Measurements from ENCODE around the gene SLX4IP. TPM values are rescaled to one million over a fixed set of nuclear protein-coding genes. Genes with fewer than 3 reads are reported as not detected.

SLX4IP gene
- total and polyA plus RNA-seq, 2 of the 13 experiments (the other 11 are each of a cell fraction or from before 2014, with no cell fraction given) = 3.6 to 7.3 TPM

DNA sequence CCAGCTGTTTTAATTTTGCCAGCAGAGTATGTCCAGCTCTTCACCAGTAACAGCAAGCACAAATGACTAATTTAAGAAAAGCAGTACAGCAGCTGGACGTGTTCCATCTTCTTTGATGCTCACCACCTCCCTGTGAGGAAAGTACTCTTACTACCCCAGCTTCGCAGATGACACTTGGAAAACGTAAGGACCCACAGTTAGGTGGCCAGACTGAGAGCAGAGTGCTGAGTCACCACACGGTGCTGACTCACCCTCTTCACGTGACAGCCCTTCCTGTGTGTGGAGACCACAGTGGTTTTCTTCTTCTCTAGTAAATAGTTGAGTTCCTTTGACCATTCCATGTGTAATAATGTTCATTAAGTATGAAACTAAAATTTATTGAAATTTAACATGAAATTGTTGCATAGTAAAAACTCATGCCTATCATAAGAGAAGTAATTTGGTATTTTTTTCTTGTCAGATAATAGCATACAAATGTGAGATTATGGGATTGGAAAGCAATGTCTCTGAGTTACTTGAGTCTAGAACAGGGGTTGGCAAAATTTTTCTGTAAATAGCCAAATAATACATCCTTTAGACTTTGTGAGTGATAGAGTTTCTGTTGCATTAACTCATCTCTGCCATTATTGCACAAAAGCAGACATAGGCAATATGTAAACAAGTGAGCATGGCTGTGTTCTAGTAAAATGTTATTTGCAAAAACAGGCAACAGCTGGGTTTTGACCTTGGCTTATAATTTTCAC lies 76.6 kb downstream of the SLX4IP start (continued):
- TF ChIP-seq ZNF589 (CRISPR knock-in tag; conservative IDR thresholded peaks at IDR 0.05) = peak; percentile 84; the same call in 1 of the 2 replicates
- no peak; the same call in 1 of the 2 replicates for TF ChIP-seq NFIC (IDR thresholded peaks at IDR 0.05; ENCODE audit: low read length)
- peak; percentile 74; the same call in 1 of the 2 replicates for TF ChIP-seq YEATS2 (CRISPR knock-in tag; IDR thresholded peaks at IDR 0.05; ENCODE audit: borderline replicate concordance)
- TF ChIP-seq, protein P1, sequence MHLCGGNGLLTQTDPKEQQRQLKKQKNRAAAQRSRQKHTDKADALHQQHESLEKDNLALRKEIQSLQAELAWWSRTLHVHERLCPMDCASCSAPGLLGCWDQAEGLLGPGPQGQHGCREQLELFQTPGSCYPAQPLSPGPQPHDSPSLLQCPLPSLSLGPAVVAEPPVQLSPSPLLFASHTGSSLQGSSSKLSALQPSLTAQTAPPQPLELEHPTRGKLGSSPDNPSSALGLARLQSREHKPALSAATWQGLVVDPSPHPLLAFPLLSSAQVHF (CRISPR knock-in tag; IDR thresholded peaks at IDR 0.05) = no peak
- TF ChIP-seq, protein P2, sequence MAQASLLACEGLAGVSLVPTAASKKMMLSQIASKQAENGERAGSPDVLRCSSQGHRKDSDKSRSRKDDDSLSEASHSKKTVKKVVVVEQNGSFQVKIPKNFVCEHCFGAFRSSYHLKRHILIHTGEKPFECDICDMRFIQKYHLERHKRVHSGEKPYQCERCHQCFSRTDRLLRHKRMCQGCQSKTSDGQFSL (CRISPR knock-in tag; IDR thresholded peaks at IDR 0.05) = no peak
- no peak for TF ChIP-seq ZSCAN25 (CRISPR knock-in tag; IDR thresholded peaks at IDR 0.05)
- TF ChIP-seq ZNF772 (CRISPR knock-in tag; IDR thresholded peaks at IDR 0.05) = no peak
- peak; percentile 64; the same call in 1 of the 2 replicates for TF ChIP-seq NFE2L1 (CRISPR knock-in tag; IDR thresholded peaks at IDR 0.05; ENCODE audit: borderline replicate concordance)
- TF ChIP-seq MATR3 (CRISPR knock-in tag; IDR thresholded peaks at IDR 0.05) = no peak
- TF ChIP-seq WIZ (CRISPR knock-in tag; IDR thresholded peaks at IDR 0.05) = no peak
- peak; percentile 56; the same call in 1 of the 2 replicates for TF ChIP-seq KAT7 (CRISPR knock-in tag; IDR thresholded peaks at IDR 0.05; ENCODE audit: borderline replicate concordance)
- no peak for TF ChIP-seq ZNF431 (CRISPR knock-in tag; IDR thresholded peaks at IDR 0.05; ENCODE audit: borderline replicate concordance, low read depth)
- TF ChIP-seq CEBPB (IDR thresholded peaks at IDR 0.05; ENCODE audit: borderline replicate concordance, low read depth, low read length) = peak; percentile 64; the same call in 1 of the 2 replicates
- TF ChIP-seq CBFB (CRISPR knock-in tag; IDR thresholded peaks at IDR 0.05) = no peak
- peak; percentile 73 for TF ChIP-seq SALL1 (CRISPR knock-in tag; IDR thresholded peaks at IDR 0.05)
- no peak for TF ChIP-seq ZNF552 (CRISPR knock-in tag; IDR thresholded peaks at IDR 0.05; ENCODE audit: borderline replicate concordance)
- TF ChIP-seq, protein P3, sequence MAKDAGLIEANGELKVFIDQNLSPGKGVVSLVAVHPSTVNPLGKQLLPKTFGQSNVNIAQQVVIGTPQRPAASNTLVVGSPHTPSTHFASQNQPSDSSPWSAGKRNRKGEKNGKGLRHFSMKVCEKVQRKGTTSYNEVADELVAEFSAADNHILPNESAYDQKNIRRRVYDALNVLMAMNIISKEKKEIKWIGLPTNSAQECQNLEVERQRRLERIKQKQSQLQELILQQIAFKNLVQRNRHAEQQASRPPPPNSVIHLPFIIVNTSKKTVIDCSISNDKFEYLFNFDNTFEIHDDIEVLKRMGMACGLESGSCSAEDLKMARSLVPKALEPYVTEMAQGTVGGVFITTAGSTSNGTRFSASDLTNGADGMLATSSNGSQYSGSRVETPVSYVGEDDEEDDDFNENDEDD (CRISPR knock-in tag; IDR thresholded peaks at IDR 0.05; ENCODE audit: borderline replicate concordance) = peak; percentile 42; the same call in 1 of the 2 replicates
- TF ChIP-seq RBM39 (IDR thresholded peaks at IDR 0.05; ENCODE audit: low read depth, low read length, poor library complexity, severe bottlenecking) = no peak
- no peak for TF ChIP-seq FOXJ3 (CRISPR knock-in tag; IDR thresholded peaks at IDR 0.05; ENCODE audit: borderline replicate concordance)
- no peak for TF ChIP-seq REPIN1 (CRISPR knock-in tag; IDR thresholded peaks at IDR 0.05; ENCODE audit: borderline replicate concordance, low read depth)
- TF ChIP-seq, protein P4, sequence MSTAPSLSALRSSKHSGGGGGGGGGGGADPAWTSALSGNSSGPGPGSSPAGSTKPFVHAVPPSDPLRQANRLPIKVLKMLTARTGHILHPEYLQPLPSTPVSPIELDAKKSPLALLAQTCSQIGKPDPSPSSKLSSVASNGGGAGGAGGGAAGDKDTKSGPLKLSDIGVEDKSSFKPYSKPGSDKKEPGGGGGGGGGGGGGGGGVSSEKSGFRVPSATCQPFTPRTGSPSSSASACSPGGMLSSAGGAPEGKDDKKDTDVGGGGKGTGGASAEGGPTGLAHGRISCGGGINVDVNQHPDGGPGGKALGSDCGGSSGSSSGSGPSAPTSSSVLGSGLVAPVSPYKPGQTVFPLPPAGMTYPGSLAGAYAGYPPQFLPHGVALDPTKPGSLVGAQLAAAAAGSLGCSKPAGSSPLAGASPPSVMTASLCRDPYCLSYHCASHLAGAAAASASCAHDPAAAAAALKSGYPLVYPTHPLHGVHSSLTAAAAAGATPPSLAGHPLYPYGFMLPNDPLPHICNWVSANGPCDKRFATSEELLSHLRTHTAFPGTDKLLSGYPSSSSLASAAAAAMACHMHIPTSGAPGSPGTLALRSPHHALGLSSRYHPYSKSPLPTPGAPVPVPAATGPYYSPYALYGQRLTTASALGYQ (CRISPR knock-in tag; IDR thresholded peaks at IDR 0.05) = no peak; the same call in 1 of the 2 replicates
- no peak for TF ChIP-seq ZNF879 (CRISPR knock-in tag; IDR thresholded peaks at IDR 0.05)
- TF ChIP-seq SMYD3 (CRISPR knock-in tag; IDR thresholded peaks at IDR 0.05) = no peak
- no peak for TF ChIP-seq PITX1 (CRISPR knock-in tag; IDR thresholded peaks at IDR 0.05)
- no peak for TF ChIP-seq SMARCE1 (IDR thresholded peaks at IDR 0.05; ENCODE audit: borderline replicate concordance)
- peak; percentile 84 for TF ChIP-seq KDM2A (CRISPR knock-in tag; IDR thresholded peaks at IDR 0.05; ENCODE audit: borderline replicate concordance, low read depth)
- no peak for TF ChIP-seq MIER3 (CRISPR knock-in tag; IDR thresholded peaks at IDR 0.05; ENCODE audit: borderline replicate concordance)
- no peak for TF ChIP-seq ZBTB7B (CRISPR knock-in tag; IDR thresholded peaks at IDR 0.05)
